IMR-90 (cell line): Measurements from ENCODE around the gene C22orf31. TPM values are rescaled to one million over a fixed set of nuclear protein-coding genes. Genes with fewer than 3 reads are reported as not detected.

ENCODE experiments used
- ATAC-seq: fragments of 200-7000 bp; cut with Tn5 transposase; 2 replicates; pipeline ENCODE4 v1.9.1; 2020; ENCODE audit warnings: low read depth, mild to moderate bottlenecking, moderate library complexity
- BruUV-seq: library from RNA; stranded (reverse); fragments of 400-500 nt; replicated peaks from 2 replicates; lab custom pipeline; 2021; lab: Mats Ljungman, UMichigan
- CTCF ChIA-PET: fragments of 300-600 bp; formaldehyde crosslinking; extraction: SDS; loops from one replicate; lab custom pipeline; 2021; ENCODE audit warnings: antibody characterized with exemption; lab: Yijun Ruan, JAX
- POLR2A ChIA-PET: fragments of 300-600 bp; sonication (Branson Sonifier 250); formaldehyde crosslinking; loops from one replicate; lab custom pipeline; 2022; ENCODE audit warnings: antibody characterized with exemption; ENCODE audit not compliant: unreplicated experiment; lab: Charles Lee
- DNase-seq: peaks from one replicate; pipeline ENCODE4 v3.0.0; 2013
- H2AFZ ChIP-seq: replicated peaks from 2 replicates; pipeline ENCODE3; 2013; ENCODE audit warnings: low read length, mild to moderate bottlenecking; ENCODE audit not compliant: poor library complexity
- H2AK5ac ChIP-seq: 2 replicates; pipeline ENCODE4 v1.6.1; 2013; ENCODE audit warnings: low read depth, low read length, inconsistent platforms
- H2AK9ac ChIP-seq: replicated peaks from 2 replicates; pipeline ENCODE3; 2013; ENCODE audit warnings: mild to moderate bottlenecking, low read depth, low read length, moderate library complexity; ENCODE audit not compliant: poor library complexity
- H2BK120ac ChIP-seq: 2 replicates; pipeline ENCODE4 v1.6.1; 2013; ENCODE audit warnings: low read depth, low read length, inconsistent platforms
- H2BK15ac ChIP-seq: 3 replicates; pipeline ENCODE4 v1.6.1; 2013; ENCODE audit warnings: low read depth, low read length, inconsistent platforms
- H2BK20ac ChIP-seq: 2 replicates; pipeline ENCODE4 v1.6.1; 2013; ENCODE audit warnings: low read depth, mild to moderate bottlenecking, inconsistent platforms, low read length, moderate library complexity
- H2BK5ac ChIP-seq: 2 replicates; pipeline ENCODE4 v1.6.1; 2013; ENCODE audit warnings: mild to moderate bottlenecking, low read depth, low read length, inconsistent platforms; ENCODE audit not compliant: poor library complexity, severe bottlenecking
- H3K14ac ChIP-seq: replicated peaks from 2 replicates; pipeline ENCODE4 v1.6.1; 2013; ENCODE audit warnings: low read depth, low read length, inconsistent platforms
- H3K18ac ChIP-seq: 2 replicates; pipeline ENCODE4 v1.6.1; 2013; ENCODE audit warnings: low read depth, low read length, control low read depth
- H3K23ac ChIP-seq: 2 replicates; pipeline ENCODE4 v1.6.1; 2013; ENCODE audit warnings: low read depth, low read length, inconsistent platforms
- H3K27ac ChIP-seq: 2 replicates; pipeline ENCODE4 v1.5.1; 2013; ENCODE audit warnings: mild to moderate bottlenecking, control low read depth, low read length; ENCODE audit not compliant: insufficient read depth
- H3K27me3 ChIP-seq: 2 replicates; pipeline ENCODE4 v1.6.1; 2013; ENCODE audit warnings: low read length; ENCODE audit not compliant: control insufficient read depth, insufficient read depth
- H3K36me3 ChIP-seq: 2 replicates; pipeline ENCODE4 v1.6.1; 2013; ENCODE audit warnings: low read length, mixed read lengths; ENCODE audit not compliant: control insufficient read depth, insufficient read depth
- H3K4ac ChIP-seq: 2 replicates; pipeline ENCODE4 v1.6.1; 2013; ENCODE audit warnings: low read depth, low read length, inconsistent platforms
- H3K4me1 ChIP-seq: 2 replicates; pipeline ENCODE4 v1.6.1; 2013; ENCODE audit warnings: low read length, mixed read lengths; ENCODE audit not compliant: control insufficient read depth, insufficient read depth
- H3K4me2 ChIP-seq: 2 replicates; pipeline ENCODE4 v1.6.1; 2013; ENCODE audit warnings: low read depth, mild to moderate bottlenecking, control low read depth, low read length, moderate library complexity
- H3K4me3 ChIP-seq: 2 replicates; pipeline ENCODE4 v1.5.1; 2013; ENCODE audit warnings: low read depth, mild to moderate bottlenecking, control low read depth, low read length, moderate library complexity; ENCODE audit not compliant: insufficient read depth
- H3K56ac ChIP-seq: 2 replicates; pipeline ENCODE4 v1.6.1; 2013; ENCODE audit warnings: low read length, inconsistent platforms; ENCODE audit not compliant: insufficient read depth; ENCODE audit errors: extremely low read depth
- H3K79me1 ChIP-seq, 2 experiments: 2 replicates each; pipeline ENCODE4 v1.6.1; 2013; ENCODE audit warnings: low read length in 2 of 2, inconsistent platforms in 1 of 2, low read depth in 1 of 2
- H3K9ac ChIP-seq: 2 replicates; pipeline ENCODE4 v1.6.1; 2013; ENCODE audit warnings: low read depth, low read length, control low read depth
- H3K9me1 ChIP-seq: 2 replicates; pipeline ENCODE4 v1.6.1; 2013; ENCODE audit warnings: low read length, inconsistent platforms; ENCODE audit not compliant: insufficient read depth
- H3K9me3 ChIP-seq: 2 replicates; pipeline ENCODE4 v1.6.1; 2013; ENCODE audit warnings: low read length; ENCODE audit not compliant: control insufficient read depth, insufficient read depth
- H4K20me1 ChIP-seq: 2 replicates; pipeline ENCODE4 v1.6.1; 2013; ENCODE audit warnings: low read length, inconsistent platforms; ENCODE audit not compliant: insufficient read depth
- H4K5ac ChIP-seq: 2 replicates; pipeline ENCODE4 v1.6.1; 2013; ENCODE audit warnings: mild to moderate bottlenecking, low read depth, low read length, control low read depth
- H4K8ac ChIP-seq, 2 experiments: 2 replicates each; pipeline ENCODE4 v1.6.1; 2013; ENCODE audit warnings: low read depth in 2 of 2, low read length in 2 of 2, control low read depth in 1 of 2, inconsistent platforms in 1 of 2
- H4K91ac ChIP-seq: 2 replicates; pipeline ENCODE4 v1.6.1; 2013; ENCODE audit warnings: low read depth, low read length, inconsistent platforms; ENCODE audit not compliant: insufficient read depth
- CHD1 ChIP-seq: IDR thresholded peaks from 2 replicates; pipeline ENCODE4 v1.6.1; 2012; ENCODE audit warnings: low read depth, low read length, improper control_type of control experiment
- WGBS, 2 experiments: methylation state at CpG; one replicate each; pipeline versions ENCODE4 v1.1.5 to v1.1.7; 2013; ENCODE audit warnings: missing lambda C conversion rate in 2 of 2; ENCODE audit not compliant: insufficient read length in 1 of 2; ENCODE audit errors: extremely low coverage in 2 of 2; 5-methylcytosine and 5-hydroxymethylcytosine counted together
- dilution Hi-C: fragments of 300-500 bp; cut with HindIII; formaldehyde crosslinking; loops from one replicate; pipeline ENCODE4 v1.14.3; 2018; ENCODE audit warnings: low sequenced_read_pairs; ENCODE audit not compliant: unreplicated experiment
- in situ Hi-C: fragments of 300-500 bp; cut with MboI; formaldehyde crosslinking; loops from 3 replicates; pipeline ENCODE4 v1.14.3; 2019; ENCODE audit warnings: low sequenced_read_pairs, inconsistent platforms, mixed read lengths
- intact Hi-C: fragments of 100-400 bp; cut with micrococcal nuclease; formaldehyde crosslinking; loops from 2 replicates; pipeline ENCODE4 v1.10.0; 2022
- polyA plus RNA-seq, 3 experiments: library from polyadenylated mRNA; depleted of rRNA; stranded (reverse); fragments of >200 nt; gene quantifications; 2 replicates each; pipeline ENCODE4 v1.2.3, GENCODE V29; 2012; ENCODE audit warnings: low replicate concordance in 1 of 3
- total RNA-seq: library from RNA; depleted of rRNA; stranded (reverse); fragments of >200 nt; gene quantifications from 2 replicates; pipeline ENCODE4 v1.2.3, GENCODE V29; 2012
- TF ChIP-seq, protein P1 (sequence below): conservative IDR thresholded peaks from 2 replicates; pipeline ENCODE4 v1.5.1; 2012; ENCODE audit warnings: mild to moderate bottlenecking, low read depth, low read length, improper control_type of control experiment
- TF ChIP-seq, protein P2 (sequence below): fragments of 150-350 bp; IDR thresholded peaks from 2 replicates; pipeline ENCODE4 v1.6.1; 2016; ENCODE audit warnings: low read depth, mild to moderate bottlenecking, low read length, moderate library complexity, borderline replicate concordance

C22orf31 gene
- total and polyA plus RNA-seq, 2 of the 4 experiments (the other 2 are of a cell fraction): not detected

DNA sequence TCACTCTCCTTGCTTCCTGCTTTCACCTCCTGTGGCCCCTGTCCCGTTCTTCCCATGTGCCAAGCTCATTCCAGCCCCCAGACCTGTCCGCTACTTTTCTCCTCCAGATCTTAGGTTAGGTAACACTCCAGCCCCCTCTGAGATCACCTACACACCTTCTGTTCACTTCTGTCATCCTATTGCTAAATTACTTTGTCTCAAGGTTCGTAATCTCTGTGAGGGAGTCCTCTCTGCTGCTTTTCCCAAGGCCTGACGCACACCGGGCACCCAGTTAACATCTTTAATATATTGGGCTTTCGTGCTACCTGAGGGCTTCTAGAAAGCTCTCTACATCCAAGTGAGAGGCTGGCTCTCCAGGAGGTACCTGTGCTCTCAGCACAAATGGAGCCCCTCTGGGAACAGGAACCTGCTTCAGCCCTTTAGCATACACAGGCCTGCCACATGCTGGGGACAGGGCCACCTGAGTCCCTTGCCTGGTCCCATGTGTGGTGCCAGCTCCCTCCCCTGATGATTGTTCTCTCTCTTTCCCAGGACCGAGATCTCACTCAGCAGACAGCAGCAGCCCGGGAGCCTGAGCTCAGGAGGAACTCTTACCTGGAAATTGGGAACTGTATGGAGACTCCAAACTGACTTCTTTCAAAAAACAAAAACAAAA, 8.5 kb downstream of the C22orf31 start:
- Histone ChIP-seq H3K9me3 (no peaks in the 10 kb centered on the region), H3K4me2 (no peak overlapping the region), H4K20me1 (no peaks in the 10 kb centered on the region), H3K4ac (no peak overlapping the region), H3K4me1 (no peaks in the 10 kb centered on the region), H2AFZ (no peak overlapping the region), H3K27me3 (no peaks in the 10 kb centered on the region), H4K91ac (no peak overlapping the region), H2BK15ac (no peak overlapping the region), H4K8ac (no peak overlapping the region), H3K18ac (no peak overlapping the region), H3K56ac (no peak overlapping the region), H3K36me3 (peaks cover 14% of the 10 kb centered on the region), H3K14ac (no peak overlapping the region), H4K5ac (no peak overlapping the region), H2BK5ac (no peak overlapping the region), H3K9me1 (no peaks in the 10 kb centered on the region), H2AK5ac (no peak overlapping the region), H3K27ac (no peak overlapping the region), H3K4me3 (no peak overlapping the region), H2BK120ac (no peak overlapping the region), H2AK9ac (no peak overlapping the region), H2BK20ac (no peak overlapping the region), H3K79me1 (no peaks in the 10 kb centered on the region), H3K23ac (no peak overlapping the region), H3K9ac (no peak overlapping the region)
- ChIA-PET CTCF (interaction anchor here (0.6 to 0.7 kb wide), 2 partner anchors 72 to 1142 kb away, joined by 4 to 6 read pairs; no protein-coding TSS in a partner anchor), POLR2A (interaction anchor here (0.6 kb wide), 2 partner anchors 213 to 261 kb away, joined by 3 read pairs; no protein-coding TSS in a partner anchor)
- no TSS peak for BruUV-seq
- in situ Hi-C loops (no loop called here), intact Hi-C loops (no loop called here), dilution Hi-C loops (no loop called here)
- TF ChIP-seq, protein P1, sequence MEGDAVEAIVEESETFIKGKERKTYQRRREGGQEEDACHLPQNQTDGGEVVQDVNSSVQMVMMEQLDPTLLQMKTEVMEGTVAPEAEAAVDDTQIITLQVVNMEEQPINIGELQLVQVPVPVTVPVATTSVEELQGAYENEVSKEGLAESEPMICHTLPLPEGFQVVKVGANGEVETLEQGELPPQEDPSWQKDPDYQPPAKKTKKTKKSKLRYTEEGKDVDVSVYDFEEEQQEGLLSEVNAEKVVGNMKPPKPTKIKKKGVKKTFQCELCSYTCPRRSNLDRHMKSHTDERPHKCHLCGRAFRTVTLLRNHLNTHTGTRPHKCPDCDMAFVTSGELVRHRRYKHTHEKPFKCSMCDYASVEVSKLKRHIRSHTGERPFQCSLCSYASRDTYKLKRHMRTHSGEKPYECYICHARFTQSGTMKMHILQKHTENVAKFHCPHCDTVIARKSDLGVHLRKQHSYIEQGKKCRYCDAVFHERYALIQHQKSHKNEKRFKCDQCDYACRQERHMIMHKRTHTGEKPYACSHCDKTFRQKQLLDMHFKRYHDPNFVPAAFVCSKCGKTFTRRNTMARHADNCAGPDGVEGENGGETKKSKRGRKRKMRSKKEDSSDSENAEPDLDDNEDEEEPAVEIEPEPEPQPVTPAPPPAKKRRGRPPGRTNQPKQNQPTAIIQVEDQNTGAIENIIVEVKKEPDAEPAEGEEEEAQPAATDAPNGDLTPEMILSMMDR: no peak
- TF ChIP-seq, protein P2, sequence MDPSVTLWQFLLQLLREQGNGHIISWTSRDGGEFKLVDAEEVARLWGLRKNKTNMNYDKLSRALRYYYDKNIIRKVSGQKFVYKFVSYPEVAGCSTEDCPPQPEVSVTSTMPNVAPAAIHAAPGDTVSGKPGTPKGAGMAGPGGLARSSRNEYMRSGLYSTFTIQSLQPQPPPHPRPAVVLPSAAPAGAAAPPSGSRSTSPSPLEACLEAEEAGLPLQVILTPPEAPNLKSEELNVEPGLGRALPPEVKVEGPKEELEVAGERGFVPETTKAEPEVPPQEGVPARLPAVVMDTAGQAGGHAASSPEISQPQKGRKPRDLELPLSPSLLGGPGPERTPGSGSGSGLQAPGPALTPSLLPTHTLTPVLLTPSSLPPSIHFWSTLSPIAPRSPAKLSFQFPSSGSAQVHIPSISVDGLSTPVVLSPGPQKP: no peak
- TF ChIP-seq CHD1: no peak
- 92% methylated on average over 2 of the region's 8 CpGs; no CpG with 5 or more reads in 1 of the 2 experiments for WGBS, 2 experiments
- no peak for ATAC-seq
- no peak for DNase-seq
